T-helper 22 cell (primary cell): Measurements from ENCODE around the gene VPS13D.
A peak's percentile ranks its signal among the peaks of the same experiment; 100 is the strongest.

Source experiments
- DNase-seq: peaks from one replicate; pipeline ENCODE4 v3.0.0-alpha.2; 2020; ENCODE audit warnings: low read depth

Gene VPS13D

GRCh38 chr1:12433323-12434053 lies 203.7 kb downstream of the VPS13D start:
- no peak for DNase-seq

GRCh38 chr1:12434174-12434573 lies 204.3 kb downstream of the VPS13D start:
- peak; percentile 8 for DNase-seq

GRCh38 chr1:12434686-12435085 lies 204.9 kb downstream of the VPS13D start:
- DNase-seq = no peak

GRCh38 chr1:12435639-12436344 lies 206.0 kb downstream of the VPS13D start:
- DNase-seq = no peak

- DNase-seq = no peak
These were observed 206.5 kb downstream of the VPS13D start for GRCh38 chr1:12436345-12436658.

- no peak for DNase-seq
These were observed 207.2 kb downstream of the VPS13D start for GRCh38 chr1:12436817-12437599.

- DNase-seq = no peak
These were observed 207.8 kb downstream of the VPS13D start for GRCh38 chr1:12437629-12438028.

GRCh38 chr1:12438349-12438924 lies 208.6 kb downstream of the VPS13D start:
- peak; percentile 9 for DNase-seq

- no peak for DNase-seq
These were observed 209.2 kb downstream of the VPS13D start for GRCh38 chr1:12439073-12439472.

GRCh38 chr1:12441414-12442105 lies 211.7 kb downstream of the VPS13D start:
- no peak for DNase-seq

- no peak for DNase-seq
These were observed 212.4 kb downstream of the VPS13D start for GRCh38 chr1:12442217-12442616.

- DNase-seq = no peak
These were observed 213.3 kb downstream of the VPS13D start for GRCh38 chr1:12443151-12443550.

GRCh38 chr1:12444329-12444841 lies 214.6 kb downstream of the VPS13D start:
- DNase-seq = no peak

GRCh38 chr1:12445257-12445656 lies 215.4 kb downstream of the VPS13D start:
- no peak for DNase-seq

- no peak for DNase-seq
These were observed 216.8 kb downstream of the VPS13D start for GRCh38 chr1:12446593-12446992.

- no peak for DNase-seq
These were observed 217.5 kb downstream of the VPS13D start for GRCh38 chr1:12447307-12447706.

GRCh38 chr1:12447849-12448312 lies 218.1 kb downstream of the VPS13D start:
- DNase-seq = no peak

- no peak for DNase-seq
These were observed 218.9 kb downstream of the VPS13D start for GRCh38 chr1:12448746-12449177.

- DNase-seq = no peak
These were observed 220.4 kb downstream of the VPS13D start for GRCh38 chr1:12450090-12450755.

GRCh38 chr1:12450756-12451559 lies 221.1 kb downstream of the VPS13D start:
- no peak for DNase-seq
